Brain pericyte (primary cell): Measurements from ENCODE around the gene DBNDD1.
"Not testable (repeated sequence)": the region's sequence is repeated elsewhere in the genome, so short reads cannot be mapped to it uniquely, and the experiment has no call there.

Experiments used
- DNase-seq: peaks from one replicate; pipeline ENCODE4 v3.0.0-alpha.2; 2012; ENCODE audit warnings: low read depth, low spot score

The DBNDD1 gene

DNA sequence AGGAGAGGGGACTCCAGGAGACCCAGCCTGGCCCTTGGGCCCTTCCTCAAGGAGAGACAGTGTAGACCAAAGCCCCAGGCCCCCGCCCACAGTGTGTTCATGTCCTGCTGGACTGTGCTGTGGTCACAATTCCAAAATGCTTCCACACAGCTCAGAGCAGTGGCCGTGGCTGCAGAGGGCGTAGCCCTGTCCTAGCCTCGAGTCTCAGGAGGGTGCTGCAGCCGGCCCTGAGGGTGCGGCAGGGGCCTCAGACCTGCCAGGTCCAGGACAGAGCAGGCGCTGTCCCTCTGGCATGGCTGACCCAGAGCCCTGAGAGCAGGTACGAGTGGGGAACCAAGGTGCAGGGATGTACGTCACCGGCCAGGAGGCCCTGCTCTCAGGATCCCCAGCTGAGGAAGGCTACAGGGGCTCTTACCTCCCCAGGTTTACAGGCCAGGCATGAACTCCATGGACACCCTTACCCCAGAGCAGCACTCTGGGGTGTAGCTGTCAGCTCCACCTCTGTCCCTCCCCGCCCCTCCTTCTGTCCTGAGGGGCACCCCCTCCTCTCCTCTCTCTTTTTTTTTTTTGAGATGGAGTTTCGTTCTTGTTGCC, 7.3 kb downstream of the DBNDD1 start:
- DNase-seq: no peak

DNA sequence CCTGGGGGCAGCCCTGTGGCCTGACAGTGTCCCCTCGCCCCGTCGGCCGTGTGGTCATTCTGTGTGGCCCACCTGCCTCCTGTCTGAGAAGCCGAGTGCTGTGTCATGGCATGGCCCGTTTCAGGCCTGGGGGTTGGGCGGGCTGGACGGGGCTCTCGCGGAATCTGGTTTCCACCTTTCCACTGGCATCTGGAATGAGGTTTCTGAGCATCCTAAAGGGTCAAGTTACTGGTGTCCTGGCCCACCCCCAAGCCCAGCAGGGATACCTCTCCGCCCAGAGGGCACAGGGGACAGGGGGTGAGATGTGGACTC, 7.8 kb downstream of the DBNDD1 start:
- DNase-seq: no peak

DNA sequence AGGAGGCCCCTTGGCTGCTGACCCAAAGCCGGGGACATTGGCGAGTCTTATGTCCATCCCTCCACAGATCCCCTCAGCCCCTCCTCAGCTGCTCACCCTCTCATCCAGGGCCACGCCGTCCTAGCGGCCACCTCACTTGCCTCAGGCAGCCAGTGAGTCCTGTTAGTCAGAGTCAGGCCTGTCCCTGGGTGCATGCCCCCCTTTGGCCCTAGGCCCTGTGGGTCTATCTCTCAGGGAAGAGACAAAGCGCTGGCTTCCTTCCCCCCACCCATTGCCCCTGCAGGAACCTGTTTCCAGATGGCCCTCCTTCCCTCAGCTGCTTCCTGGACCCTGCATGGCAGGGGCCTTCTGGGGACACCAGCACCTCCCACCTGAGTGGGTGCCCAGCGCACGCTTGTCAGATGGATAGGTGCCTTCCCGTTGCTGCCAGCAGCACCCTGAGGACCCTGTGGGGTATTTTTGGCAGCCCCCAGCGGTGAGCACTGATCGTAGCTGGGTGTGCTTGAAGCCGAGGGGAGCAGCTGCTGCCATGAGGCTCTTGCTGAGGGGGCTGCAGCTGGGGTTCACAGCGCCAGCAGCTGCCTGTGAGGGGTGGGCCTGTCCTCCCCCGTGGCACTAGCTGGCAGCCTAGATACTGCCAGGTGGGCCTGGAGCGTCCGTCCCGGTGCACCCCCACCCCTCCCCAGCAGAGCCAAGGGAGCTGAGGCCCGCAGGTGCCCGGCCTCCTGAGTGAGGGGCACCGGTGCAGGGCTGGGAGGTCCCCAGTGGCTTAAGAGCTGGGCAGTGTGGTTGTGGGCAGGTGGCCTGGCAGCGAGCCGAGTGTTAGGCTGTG, 8.4 kb downstream of the DBNDD1 start:
- DNase-seq: no peak

DNA sequence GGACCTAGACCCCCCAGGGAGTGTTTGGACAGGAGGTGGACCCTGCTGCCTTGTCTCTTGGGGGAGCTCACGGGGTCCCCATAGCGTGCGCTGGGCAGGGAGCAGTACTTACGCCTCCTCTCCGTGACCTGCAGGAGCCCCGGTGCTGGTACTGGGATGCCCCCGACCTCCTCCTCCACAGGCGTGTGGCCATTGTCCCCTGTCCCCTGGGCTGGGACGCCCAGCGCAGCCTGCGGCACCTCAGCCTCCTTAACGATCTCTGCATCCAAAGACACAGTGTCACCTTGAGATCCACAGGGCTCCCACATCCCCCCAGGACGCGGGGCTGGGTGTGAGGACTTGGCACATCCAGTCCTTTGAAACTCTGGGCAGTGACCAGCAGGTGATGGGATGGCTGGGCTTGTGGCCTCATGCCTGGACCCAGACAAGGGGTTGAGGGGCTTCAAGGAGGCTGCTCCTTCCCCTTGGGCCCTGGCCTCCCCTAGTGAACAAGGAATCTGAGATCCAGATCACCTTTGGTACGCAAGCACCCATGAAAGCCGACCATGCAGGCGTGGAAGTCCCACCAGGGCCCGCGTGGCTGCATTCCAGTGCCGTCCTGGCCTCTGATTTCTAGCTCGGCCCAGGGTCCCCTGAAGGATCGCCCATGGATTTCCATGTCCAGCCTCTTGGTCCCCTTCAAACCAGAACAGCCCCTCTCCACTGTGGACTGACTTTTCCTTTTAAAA, 9.9 kb downstream of the DBNDD1 start:
- DNase-seq: no peak

DNA sequence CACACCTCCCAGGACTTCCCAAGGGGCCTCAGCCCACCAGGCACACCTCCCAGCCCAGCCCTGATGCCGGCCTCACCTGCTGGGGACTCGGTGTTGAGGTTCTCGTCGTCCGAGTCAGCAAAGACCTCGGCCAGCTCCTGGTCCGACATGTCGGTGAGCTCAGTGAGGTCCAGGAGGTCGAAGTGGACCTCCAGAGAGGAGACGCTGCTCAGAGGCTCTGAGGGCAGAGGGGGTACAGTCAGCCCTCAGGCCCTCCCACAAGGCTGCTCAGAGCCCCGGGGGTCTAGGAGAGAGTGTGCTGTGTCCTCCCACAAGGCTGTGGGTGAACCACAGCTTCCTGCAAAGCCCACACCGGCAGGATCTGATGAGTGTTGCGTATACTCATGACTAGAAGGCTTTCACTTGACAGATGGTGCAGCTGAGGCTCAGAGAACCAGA, 10.5 kb downstream of the DBNDD1 start:
- DNase-seq: no peak

DNA sequence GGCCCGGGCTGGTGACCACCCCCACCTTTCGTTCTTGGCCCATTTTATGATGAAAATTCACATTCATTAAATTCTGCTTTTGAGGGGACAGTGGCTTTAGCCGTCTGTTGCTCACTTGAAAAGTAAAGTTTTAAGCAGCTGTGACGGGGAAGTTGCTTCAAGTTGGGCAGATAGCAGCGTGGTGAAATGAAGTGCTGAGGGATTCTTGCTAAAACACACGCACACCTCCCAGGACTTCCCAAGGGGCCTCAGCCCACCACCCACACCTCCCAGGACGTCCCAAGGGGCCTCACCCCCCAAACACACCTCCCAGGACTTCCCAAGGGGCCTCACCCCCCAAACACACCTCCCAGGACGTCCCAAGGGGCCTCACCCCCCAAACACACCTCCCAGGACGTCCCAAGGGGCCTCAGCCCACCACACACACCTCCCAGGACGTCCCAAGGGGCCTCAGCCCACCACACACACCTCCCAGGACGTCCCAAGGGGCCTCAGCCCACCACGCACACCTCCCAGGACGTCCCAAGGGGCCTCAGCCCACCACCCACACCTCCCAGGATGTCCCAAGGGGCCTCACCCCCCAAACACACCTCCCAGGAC, 11.5 kb downstream of the DBNDD1 start:
- DNase-seq: not testable (repeated sequence)

DNA sequence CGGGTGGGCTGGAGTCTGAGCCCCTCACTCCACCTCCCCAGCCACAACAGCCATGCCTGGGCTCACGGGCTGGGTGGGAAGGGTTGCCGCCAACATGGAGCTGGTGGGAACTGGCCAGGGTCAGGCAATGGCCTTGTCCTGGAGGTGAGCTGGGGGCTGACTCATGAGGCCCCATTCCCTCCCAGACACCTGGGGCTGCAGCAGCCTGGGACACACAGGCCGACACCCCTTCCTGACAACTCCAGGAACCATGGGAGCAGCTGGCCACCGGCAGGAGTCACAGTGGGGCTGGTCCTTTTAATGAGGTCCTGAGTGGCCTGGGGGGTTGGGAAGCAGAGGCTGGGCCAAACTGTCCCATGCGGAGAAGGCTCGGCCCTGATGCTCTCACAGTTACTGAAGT, 12.2 kb downstream of the DBNDD1 start:
- no peak for DNase-seq

DNA sequence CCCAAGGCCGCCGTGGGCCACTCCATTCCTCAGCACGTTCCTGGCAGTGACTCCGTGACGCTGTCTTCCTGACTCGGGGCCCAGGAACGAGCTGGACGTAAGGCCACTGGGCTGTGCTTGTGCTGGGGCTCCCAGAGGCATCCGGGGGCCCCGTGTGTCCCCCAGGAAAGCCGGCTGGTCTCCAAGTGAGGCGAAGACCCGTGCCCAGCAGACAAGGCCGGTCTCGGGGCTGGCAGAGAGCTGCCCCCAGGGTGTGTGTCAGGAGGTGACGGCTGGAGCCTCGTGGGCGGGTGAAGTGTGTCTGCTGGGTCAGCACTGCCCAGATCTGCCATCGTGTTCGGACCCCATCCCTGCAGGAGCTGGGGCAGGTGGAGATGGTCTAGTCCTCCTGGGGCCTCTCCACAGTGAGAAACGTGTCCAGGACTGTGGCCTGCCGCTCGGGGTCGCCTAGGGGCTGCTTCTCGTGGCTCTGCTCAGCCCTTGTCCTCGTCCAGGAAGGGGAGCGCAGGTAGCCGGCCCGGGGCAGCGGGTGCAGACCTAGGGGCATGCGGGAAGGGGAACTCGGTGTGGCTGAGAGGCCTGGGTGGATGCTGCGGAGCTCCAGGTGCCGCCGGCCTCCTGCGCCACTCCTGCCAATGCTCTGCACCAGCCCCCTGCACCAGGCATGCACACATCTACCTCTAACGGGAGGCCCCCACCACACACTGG, 13.1 kb downstream of the DBNDD1 start:
- no peak for DNase-seq

DNA sequence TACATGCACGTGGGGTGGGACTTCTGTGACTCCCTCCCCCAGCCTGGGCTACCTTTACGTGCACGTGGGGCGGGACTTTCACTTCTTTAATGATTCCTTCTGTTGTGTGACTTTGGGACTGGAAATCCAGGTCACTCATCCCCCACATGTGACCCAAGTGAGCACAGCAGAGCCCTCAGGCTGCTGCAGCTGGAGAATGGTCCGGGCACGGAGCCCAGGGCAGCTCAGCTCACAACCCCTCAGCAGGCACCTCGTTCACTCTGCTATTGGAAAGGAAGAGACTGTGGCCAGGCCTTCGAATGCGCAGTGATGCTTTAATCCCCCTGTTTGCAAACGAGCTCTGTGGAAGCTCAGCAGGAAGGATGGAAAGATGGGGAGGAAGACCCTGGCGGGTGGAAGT, 14.7 kb downstream of the DBNDD1 start:
- no peak for DNase-seq

DNA sequence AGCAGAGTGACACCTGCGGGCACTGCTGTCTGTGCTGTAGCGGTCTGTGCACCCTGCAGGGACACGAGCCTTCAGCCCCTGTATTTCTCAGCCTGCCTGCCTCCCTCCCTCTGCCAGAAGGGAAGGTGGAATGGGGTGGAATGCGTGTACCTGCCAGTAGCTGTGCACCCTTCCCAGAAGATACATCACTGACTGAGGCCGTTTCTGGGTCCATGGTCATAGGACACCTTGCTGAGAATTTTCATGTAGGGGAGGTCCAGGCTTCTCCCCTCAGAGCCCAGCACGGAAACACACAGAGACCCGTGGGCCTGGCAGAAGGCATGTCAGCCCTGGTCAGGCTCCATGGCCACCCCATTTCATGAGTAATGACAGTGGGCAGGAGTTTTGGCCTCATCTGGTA, 16.5 kb downstream of the DBNDD1 start:
- DNase-seq: no peak

DNA sequence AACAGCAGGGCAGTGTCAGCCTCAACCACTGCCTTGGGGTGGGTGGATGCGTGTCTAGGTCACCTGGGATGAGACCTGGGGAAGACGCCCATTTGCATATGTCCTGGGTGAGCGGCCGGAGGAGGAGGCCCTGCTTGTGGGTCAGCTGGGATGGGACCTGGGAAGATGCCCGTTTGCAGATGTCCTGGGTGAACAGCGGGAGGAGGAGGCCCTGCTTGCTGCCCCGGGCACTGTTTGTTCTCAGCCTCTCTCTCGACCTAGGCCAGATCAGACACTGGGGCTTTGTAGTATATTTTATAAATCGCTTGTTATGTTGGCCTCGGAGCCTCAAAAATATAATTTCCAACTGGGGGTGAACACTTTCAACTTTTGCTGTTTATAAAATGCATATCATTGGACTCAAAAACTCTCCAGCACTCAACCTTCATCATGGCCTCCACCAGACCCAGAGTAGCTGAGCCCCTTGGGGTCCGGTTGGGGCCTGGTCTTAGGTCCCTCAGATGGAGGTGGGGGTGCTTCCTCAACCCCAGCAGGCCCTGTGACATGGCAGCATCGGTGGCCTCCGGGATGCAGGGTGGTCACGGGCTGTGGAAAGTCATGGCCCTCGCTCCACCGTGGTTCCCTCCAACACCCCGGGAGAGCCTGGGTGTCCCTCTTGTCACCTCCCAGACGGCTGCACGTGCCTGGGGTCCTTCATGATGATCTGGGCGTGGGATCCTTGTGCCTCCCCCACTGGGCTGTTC, 17.3 kb downstream of the DBNDD1 start:
- no peak for DNase-seq

DNA sequence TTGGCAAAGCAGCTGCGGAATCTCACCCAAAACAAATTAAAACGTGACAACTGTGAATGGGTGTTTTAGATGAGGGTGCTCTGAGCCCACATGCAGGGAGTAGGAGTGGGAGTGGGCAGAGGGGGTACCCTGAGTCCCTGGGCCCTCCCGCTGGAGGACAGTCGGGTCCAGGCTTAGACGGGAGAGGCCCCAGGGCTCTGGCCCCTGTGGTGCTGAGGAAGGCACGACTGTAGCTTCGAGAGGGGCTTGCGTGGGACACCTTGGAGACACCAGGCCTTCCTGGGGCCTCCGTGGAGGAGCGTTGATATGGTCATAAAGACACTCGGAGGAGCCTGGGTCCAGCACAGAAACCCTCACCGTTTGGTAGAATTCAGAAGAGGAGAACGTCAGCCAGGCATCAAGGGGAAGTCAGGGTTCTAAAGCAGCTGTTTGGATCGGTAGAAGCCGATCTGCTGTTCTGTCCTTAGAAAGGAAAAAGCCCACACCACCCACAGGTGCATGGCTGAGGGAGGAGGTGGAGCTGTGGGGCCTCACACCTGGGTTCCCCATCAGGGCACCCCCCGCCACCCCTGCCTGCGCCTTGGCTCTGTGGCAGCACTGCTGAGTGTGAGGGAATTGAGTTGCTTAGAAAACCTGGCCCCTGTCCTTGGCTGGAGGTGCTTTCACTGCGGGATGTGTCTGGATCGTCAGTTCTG, 18.4 kb downstream of the DBNDD1 start:
- no peak for DNase-seq

DNA sequence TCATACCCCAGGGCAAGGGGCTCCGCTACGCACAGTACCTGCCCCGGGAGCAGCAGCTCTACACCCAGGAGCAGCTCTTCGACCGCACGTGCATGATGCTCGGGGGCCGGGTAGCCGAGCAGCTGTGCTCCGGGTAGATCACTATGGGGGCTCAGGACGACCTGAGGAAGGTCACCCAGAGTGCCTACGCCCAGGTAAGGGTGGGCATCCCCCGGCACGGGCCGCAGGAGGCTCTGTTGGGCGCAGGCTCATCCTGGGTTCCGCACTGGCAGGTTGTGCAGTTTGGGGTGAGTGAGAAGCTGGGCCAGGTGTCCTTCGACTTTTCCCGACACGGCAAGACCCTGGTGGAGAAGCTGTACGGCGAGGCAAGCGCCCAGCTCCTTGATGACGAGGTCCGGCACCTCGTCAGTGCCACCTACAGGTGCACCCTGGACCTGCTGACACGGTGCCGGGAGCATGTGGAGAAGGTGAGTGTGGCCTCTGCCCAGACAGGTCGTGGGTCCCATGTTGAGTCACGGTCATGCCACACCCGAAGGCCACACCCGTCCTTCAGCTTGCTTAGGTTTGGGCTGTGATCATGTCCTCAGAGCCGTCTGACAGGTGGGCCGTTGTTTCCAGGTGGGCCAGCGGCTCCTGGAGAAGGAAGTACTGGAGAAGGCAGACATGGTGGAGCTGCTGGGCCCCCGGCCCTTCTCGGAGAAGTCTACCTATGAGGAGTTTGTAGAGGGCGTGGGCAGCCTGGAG, 19.3 kb downstream of the DBNDD1 start:
- no peak for DNase-seq

DNA sequence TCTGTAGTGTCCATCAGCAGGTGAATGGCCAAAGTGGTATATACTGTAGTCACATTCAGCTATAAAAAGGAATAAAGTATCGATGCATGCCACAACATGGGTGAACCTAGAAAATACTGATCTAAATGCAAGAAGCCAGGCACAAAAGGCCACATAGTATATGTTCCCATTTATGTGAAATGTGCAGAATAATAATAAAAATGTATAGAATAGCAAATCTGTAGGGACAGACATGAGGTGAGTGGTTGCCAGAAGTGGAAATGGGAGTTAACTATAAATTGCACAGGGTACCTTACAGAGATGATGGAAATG, 23.1 kb downstream of the DBNDD1 start:
- DNase-seq: no peak

DNA sequence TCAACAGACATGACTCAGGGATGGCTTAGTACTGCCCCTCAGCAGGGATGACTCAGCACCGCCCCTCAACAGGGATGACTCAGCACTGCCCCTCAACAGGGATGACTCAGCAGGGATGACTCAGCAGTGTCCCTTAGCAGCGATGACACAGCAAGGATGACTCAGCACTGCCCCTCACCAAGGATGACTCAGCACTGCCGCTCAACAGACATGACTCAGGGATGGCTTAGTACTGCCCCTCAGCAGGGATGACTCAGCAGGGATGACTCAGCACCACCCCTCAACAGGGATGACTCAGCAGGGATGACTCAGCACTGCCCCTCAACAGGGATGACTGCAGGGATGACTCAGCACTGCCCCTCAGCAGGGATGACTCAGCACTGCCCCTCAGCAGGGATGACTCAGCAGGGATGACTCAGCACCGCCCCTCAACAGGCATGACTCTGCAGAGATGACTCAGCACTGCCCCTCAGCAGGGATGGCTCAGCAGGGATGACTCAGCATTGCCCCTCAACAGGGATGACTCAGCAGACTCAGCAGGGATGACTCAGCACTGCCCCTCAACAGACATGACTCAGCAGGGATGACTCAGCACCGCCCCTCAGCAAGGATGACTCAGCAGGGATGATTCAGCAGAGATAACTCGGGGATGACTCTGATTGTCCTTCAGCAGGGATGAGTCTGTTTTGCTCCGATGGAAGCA, 23.6 kb downstream of the DBNDD1 start:
- peak; percentile 54 for DNase-seq

DNA sequence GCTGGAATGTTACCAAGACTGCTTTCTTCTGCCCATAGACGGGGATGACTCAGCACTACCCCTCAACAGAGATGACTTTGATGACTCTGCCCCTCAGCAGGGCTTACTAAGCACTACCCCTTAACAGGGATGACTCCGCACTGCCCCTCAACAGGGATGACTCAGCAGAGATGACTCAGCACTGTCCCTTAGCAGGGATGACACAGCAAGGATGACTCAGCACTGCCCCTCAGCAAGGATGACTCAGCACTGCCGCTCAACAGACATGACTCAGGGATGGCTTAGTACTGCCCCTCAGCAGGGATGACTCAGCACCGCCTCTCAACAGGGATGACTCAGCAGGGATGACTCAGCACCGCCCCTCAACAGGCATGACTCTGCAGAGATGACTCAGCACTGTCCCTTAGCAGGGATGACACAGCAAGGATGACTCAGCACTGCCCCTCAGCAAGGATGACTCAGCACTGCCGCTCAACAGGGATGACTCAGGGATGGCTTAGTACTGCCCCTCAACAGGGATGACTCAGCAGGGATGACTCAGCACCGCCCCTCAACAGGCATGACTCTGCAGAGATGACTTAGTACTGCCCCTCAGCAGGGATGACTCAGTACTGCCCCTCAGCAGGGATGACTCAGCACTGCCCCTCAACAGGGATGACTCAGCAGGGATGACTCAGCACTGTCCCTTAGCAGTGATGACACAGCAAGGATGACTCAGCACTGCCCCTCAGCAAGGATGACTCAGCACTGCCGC, 24.4 kb downstream of the DBNDD1 start:
- peak; percentile 55 for DNase-seq

DNA sequence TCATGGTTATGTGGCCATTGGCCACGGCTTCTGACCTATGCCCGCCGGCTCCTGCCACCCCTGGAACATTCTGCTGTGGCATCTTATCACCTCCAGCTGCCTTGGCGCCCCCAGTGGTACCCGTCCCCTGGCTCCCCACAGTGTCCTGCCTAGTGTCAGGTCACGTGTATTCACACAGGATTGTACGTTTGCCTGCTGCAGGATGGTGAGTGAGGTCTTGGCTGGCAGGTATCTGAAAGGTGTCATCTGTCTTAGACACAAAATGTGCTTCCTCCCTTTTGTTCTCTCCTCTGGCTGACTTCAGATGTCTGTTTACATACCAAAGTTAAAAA, 24.9 kb downstream of the DBNDD1 start:
- no peak for DNase-seq

DNA sequence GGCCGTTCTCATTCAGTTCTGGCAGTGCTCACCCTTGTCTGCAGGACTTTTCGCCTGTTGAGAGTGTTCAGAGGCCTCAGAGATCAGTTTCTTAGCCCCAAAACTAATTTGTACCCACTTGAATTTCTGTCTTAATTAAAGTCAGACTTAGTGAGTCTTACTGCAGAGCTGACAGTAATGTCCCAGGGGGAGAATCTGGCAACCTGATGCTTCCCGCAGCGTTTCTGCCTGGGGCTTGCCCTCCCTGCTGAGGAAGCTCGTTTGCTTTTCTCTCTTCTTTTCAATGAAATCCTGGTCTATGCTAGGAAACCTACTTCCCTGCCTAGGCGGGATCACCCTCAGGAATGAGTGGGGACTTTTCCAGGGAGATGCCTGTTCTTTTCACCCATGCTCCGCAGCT, 25.3 kb downstream of the DBNDD1 start:
- DNase-seq: no peak

DNA sequence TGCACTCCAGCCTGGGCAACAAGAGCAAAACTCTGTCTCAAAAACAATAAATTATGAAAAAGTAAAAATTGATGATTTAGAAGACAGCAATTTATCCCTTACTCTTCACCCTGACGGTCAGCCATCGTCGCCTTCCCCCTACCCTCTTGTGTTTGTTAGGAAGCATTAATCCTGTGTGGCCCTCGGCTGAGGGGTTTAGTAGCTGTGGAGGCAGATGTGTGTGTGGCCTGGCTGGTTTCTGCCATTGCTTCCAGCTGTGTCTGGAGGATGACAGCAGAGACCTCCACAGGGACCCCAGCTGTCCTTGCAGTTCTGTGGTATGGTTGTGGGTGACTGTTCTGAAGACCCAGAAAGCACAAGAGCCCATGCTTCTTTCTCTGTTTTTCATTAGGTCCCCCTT, 25.9 kb downstream of the DBNDD1 start:
- DNase-seq: no peak
